Thyroid gland (tissue), 4 donors: ENCODE data around the gene DCAF5.

Experiments
- CTCF ChIP-seq, 6 experiments: fragments of 200-600 bp in 3 of 6; fragments of 450-650 bp in 3 of 6; sonication (generic) in 3 of 6; IDR thresholded peaks; one replicate each; pipeline ENCODE4 v1.5.1; 2016 to 2019; ENCODE audit warnings: antibody characterized with exemption in 6 of 6, mild to moderate bottlenecking in 2 of 6, inconsistent platforms in 1 of 6, moderate library complexity in 1 of 6
- POLR2A ChIP-seq, 2 donors: fragments of 450-650 bp; IDR thresholded peaks; one replicate each; pipeline ENCODE4 v1.6.1; 2017; ENCODE audit warnings: antibody characterized with exemption in 2 of 2, mild to moderate bottlenecking in 2 of 2, moderate library complexity in 1 of 2

DNA sequence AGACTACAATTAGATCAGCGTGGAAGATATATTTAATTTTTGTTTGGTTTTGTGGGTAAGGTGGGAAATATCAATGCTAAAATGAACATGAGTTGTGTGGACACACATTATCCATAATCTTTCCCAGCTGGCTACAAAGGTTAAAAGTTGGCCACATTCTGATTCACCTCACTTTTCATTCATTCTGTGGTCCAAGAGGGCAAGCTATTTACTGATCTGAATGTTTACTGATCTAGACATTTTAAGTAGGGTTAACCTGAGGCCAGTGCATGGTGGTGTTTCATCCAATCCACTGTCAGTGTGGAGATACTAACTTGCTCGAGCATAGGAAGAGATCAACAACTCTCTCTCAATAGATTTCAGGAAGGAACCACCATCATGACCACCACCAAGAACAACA lies 71.6 kb downstream of the DCAF5 start:
- TF ChIP-seq CTCF (IDR thresholded peaks at IDR 0.05) = no peak
- TF ChIP-seq POLR2A (IDR thresholded peaks at IDR 0.05) = no peak
